ENCODE results near the gene AKR7A2. TPM values are rescaled to one million over a fixed set of nuclear protein-coding genes. Genes with fewer than 3 reads are reported as not detected.
A peak's percentile ranks its signal among the peaks of the same experiment; 100 is the strongest.

AKR7A2 gene
- total and polyA plus RNA-seq, 8 donors, result 11.7 to 33.8 (median 27.8) TPM

- no peak for TF ChIP-seq CTCF (IDR thresholded peaks at IDR 0.05)
- H3K27me3 ChIP-seq, result no peaks in the 10 kb centered on the region
- H3K4me1 ChIP-seq, result no peaks in the 10 kb centered on the region
- no peak overlapping the region for H3K4me3 ChIP-seq
- no peak for ATAC-seq
- H3K9me3 ChIP-seq, result no peaks in the 10 kb centered on the region
- WGBS, 2 donors, result 89 to 93% methylated on average over 9 of the region's 9 CpGs
- intact Hi-C loops (cut with DNase I), result no loop called here
- no peak overlapping the region for H3K27ac ChIP-seq
- FAIRE-seq, result no peak
- no peak for DNase-seq
- H3K36me3 ChIP-seq, result peaks cover 0 to 46% (median 3%) of the 10 kb centered on the region in 3 donors
Observed at GRCh38 chr1:19327736-19328135, 15.8 kb upstream of the AKR7A2 start.

GRCh38 chr1:19327301-19327700 is 15.4 kb upstream of the AKR7A2 start:
- no peak overlapping the region for H3K4me3 ChIP-seq
- H3K9me3 ChIP-seq, result no peaks in the 10 kb centered on the region
- intact Hi-C loops (cut with DNase I), result no loop called here
- DNase-seq, result no peak
- no peak for TF ChIP-seq CTCF (IDR thresholded peaks at IDR 0.05)
- H3K4me1 ChIP-seq, result no peaks in the 10 kb centered on the region
- ATAC-seq, result no peak
- no peak for FAIRE-seq
- H3K36me3 ChIP-seq, result peaks cover 0 to 46% (median 3%) of the 10 kb centered on the region in 3 donors
- no peaks in the 10 kb centered on the region for H3K27me3 ChIP-seq
- no peak overlapping the region for H3K27ac ChIP-seq
- 88 to 92% methylated on average over 16 of the region's 16 CpGs for WGBS, 2 donors

GRCh38 chr1:19326748-19327065 is 14.8 kb upstream of the AKR7A2 start:
- TF ChIP-seq CTCF (IDR thresholded peaks at IDR 0.05), result no peak
- no peak for FAIRE-seq
- H3K27me3 ChIP-seq, result no peaks in the 10 kb centered on the region

GRCh38 chr1:19325958-19326747 is 14.2 kb upstream of the AKR7A2 start:
- Histone ChIP-seq H3K4me3 (no peak overlapping the region), H3K9me3 (no peaks in the 10 kb centered on the region), H3K4me1 (no peaks in the 10 kb centered on the region), H3K27ac (no peak overlapping the region), H3K27me3 (no peaks in the 10 kb centered on the region), H3K36me3 (peaks cover 0 to 46% (median 3%) of the 10 kb centered on the region in 3 donors)
- DNase-seq (peak in 1 of 6 donors; percentile 67), FAIRE-seq (no peak), ATAC-seq (no peak)
- 88 to 91% methylated on average over 32 of the region's 32 CpGs for WGBS, 2 donors
- intact Hi-C loops (cut with DNase I), result no loop called here
- TF ChIP-seq CTCF (IDR thresholded peaks at IDR 0.05), result no peak

More at GRCh38 chr1:19326748-19327065, 14.8 kb upstream of the AKR7A2 start:
- ATAC-seq (no peak), DNase-seq (peak in 1 of 6 donors; percentile 45)
- H3K9me3 ChIP-seq, result no peaks in the 10 kb centered on the region
- intact Hi-C loops (cut with DNase I), result no loop called here
- H3K4me1 ChIP-seq, result no peaks in the 10 kb centered on the region
- no peak overlapping the region for H3K4me3 ChIP-seq
- 90 to 93% methylated on average over 6 of the region's 6 CpGs for WGBS, 2 donors
- no peak overlapping the region for H3K27ac ChIP-seq
- H3K36me3 ChIP-seq, result peaks cover 0 to 46% (median 3%) of the 10 kb centered on the region in 3 donors

GRCh38 chr1:19325368-19325957 is 13.5 kb upstream of the AKR7A2 start:
- FAIRE-seq, result no peak
- no peak for TF ChIP-seq CTCF (IDR thresholded peaks at IDR 0.05)
- no peak for ATAC-seq
- Histone ChIP-seq H3K4me1 (no peaks in the 10 kb centered on the region), H3K9me3 (no peaks in the 10 kb centered on the region), H3K27ac (no peak overlapping the region), H3K4me3 (no peak overlapping the region), H3K36me3 (peaks cover 0 to 46% (median 3%) of the 10 kb centered on the region in 3 donors), H3K27me3 (no peaks in the 10 kb centered on the region)
- intact Hi-C loops (cut with DNase I), result no loop called here
- WGBS, 2 donors, result 88 to 91% methylated on average over 19 of the region's 19 CpGs
- DNase-seq, result peak in 1 of 6 donors; percentile 54

Measured in pancreas (tissue), 10 donors.